ENCODE measurements around the gene FBXO45. TPM values are rescaled to one million over a fixed set of nuclear protein-coding genes. Genes with fewer than 3 reads are reported as not detected.

The FBXO45 gene
- total RNA-seq, 1 donor from 2014 or later = 8.2 TPM

- no peak for DNase-seq (ENCODE audit: extremely low spot score, unreplicated experiment)
Measured at GRCh38 chr3:196631682-196632045, 63.2 kb downstream of the FBXO45 start.

GRCh38 chr3:196632046-196632751 is 63.7 kb downstream of the FBXO45 start:
- H3K4me3 Mint-ChIP-seq (ENCODE audit: unreplicated experiment) = peak overlapping the region; percentile 88
- H3K4me1 Mint-ChIP-seq (ENCODE audit: unreplicated experiment) = peaks cover 15% of the 10 kb centered on the region
- TF ChIP-seq CTCF (IDR thresholded peaks at IDR 0.05) = peak; percentile 25
- H3K27ac Mint-ChIP-seq (ENCODE audit: unreplicated experiment) = peak overlapping the region; percentile 90
- peak; percentile 88 for DNase-seq (ENCODE audit: extremely low spot score, unreplicated experiment)
- no peaks in the 10 kb centered on the region for H3K9me3 Mint-ChIP-seq (ENCODE audit: unreplicated experiment)
- H3K27me3 Mint-ChIP-seq (ENCODE audit: unreplicated experiment) = peaks cover 6% of the 10 kb centered on the region
- peaks cover 3% of the 10 kb centered on the region for H3K36me3 Mint-ChIP-seq (ENCODE audit: unreplicated experiment)

More at GRCh38 chr3:196631682-196632045, 63.2 kb downstream of the FBXO45 start:
- peaks cover 15% of the 10 kb centered on the region for H3K4me1 Mint-ChIP-seq (ENCODE audit: unreplicated experiment)
- peaks cover 3% of the 10 kb centered on the region for H3K36me3 Mint-ChIP-seq (ENCODE audit: unreplicated experiment)
- no peak for TF ChIP-seq CTCF (IDR thresholded peaks at IDR 0.05)
- peaks cover 6% of the 10 kb centered on the region for H3K27me3 Mint-ChIP-seq (ENCODE audit: unreplicated experiment)
- H3K4me3 Mint-ChIP-seq (ENCODE audit: unreplicated experiment) = peak overlapping the region; percentile 88
- no peaks in the 10 kb centered on the region for H3K9me3 Mint-ChIP-seq (ENCODE audit: unreplicated experiment)
- H3K27ac Mint-ChIP-seq (ENCODE audit: unreplicated experiment) = peak overlapping the region; percentile 90

- H3K4me3 Mint-ChIP-seq (ENCODE audit: unreplicated experiment) = peak overlapping the region; percentile 48
- H3K27ac Mint-ChIP-seq (ENCODE audit: unreplicated experiment) = no peak overlapping the region
- H3K9me3 Mint-ChIP-seq (ENCODE audit: unreplicated experiment) = no peaks in the 10 kb centered on the region
- TF ChIP-seq CTCF (IDR thresholded peaks at IDR 0.05) = no peak
- peaks cover 3% of the 10 kb centered on the region for H3K36me3 Mint-ChIP-seq (ENCODE audit: unreplicated experiment)
- no peak for DNase-seq (ENCODE audit: extremely low spot score, unreplicated experiment)
- peaks cover 15% of the 10 kb centered on the region for H3K27me3 Mint-ChIP-seq (ENCODE audit: unreplicated experiment)
- H3K4me1 Mint-ChIP-seq (ENCODE audit: unreplicated experiment) = peaks cover 15% of the 10 kb centered on the region
Measured at GRCh38 chr3:196633555-196634151, 65.2 kb downstream of the FBXO45 start.

- Mint-ChIP-seq H3K36me3 (ENCODE audit: unreplicated experiment) (peaks cover 3% of the 10 kb centered on the region), H3K27ac (ENCODE audit: unreplicated experiment) (no peak overlapping the region), H3K9me3 (ENCODE audit: unreplicated experiment) (no peaks in the 10 kb centered on the region), H3K4me3 (ENCODE audit: unreplicated experiment) (no peak overlapping the region), H3K27me3 (ENCODE audit: unreplicated experiment) (peaks cover 19% of the 10 kb centered on the region), H3K4me1 (ENCODE audit: unreplicated experiment) (peaks cover 17% of the 10 kb centered on the region)
- no peak for TF ChIP-seq CTCF (IDR thresholded peaks at IDR 0.05)
- DNase-seq (ENCODE audit: extremely low spot score, unreplicated experiment) = no peak
Measured at GRCh38 chr3:196634224-196634623, 65.8 kb downstream of the FBXO45 start.

- H3K4me3 Mint-ChIP-seq (ENCODE audit: unreplicated experiment) = no peak overlapping the region
- DNase-seq (ENCODE audit: extremely low spot score, unreplicated experiment) = no peak
- TF ChIP-seq CTCF (IDR thresholded peaks at IDR 0.05) = no peak
- H3K4me1 Mint-ChIP-seq (ENCODE audit: unreplicated experiment) = peaks cover 18% of the 10 kb centered on the region
- H3K27ac Mint-ChIP-seq (ENCODE audit: unreplicated experiment) = no peak overlapping the region
- no peaks in the 10 kb centered on the region for H3K9me3 Mint-ChIP-seq (ENCODE audit: unreplicated experiment)
- H3K36me3 Mint-ChIP-seq (ENCODE audit: unreplicated experiment) = peaks cover 3% of the 10 kb centered on the region
- peaks cover 20% of the 10 kb centered on the region for H3K27me3 Mint-ChIP-seq (ENCODE audit: unreplicated experiment)
Measured at GRCh38 chr3:196634829-196635228, 66.4 kb downstream of the FBXO45 start.
